ENCODE measurements around the gene LIG3. TPM values are rescaled to one million over a fixed set of nuclear protein-coding genes. Genes with fewer than 3 reads are reported as not detected.

The LIG3 gene
- total and polyA plus RNA-seq, 2 of the 13 experiments (the other 11 are each of a cell fraction or from before 2014, with no cell fraction given), result 34.4 to 36.2 TPM

- WGBS (ENCODE audit: low lambda C conversion rate), result 95% methylated on average over 3 of the region's 3 CpGs
- H3K79me2 ChIP-seq (ENCODE audit: insufficient read depth, low read length), result no peaks in the 10 kb centered on the region
- no peaks in the 10 kb centered on the region for H3K9me3 ChIP-seq (ENCODE audit: low read length)
- H3K4me3 ChIP-seq (replicated peaks in 1 of 3; ENCODE audit: insufficient read depth in 1 of 3, low read depth in 2 of 3, low read length in 3 of 3), result no peak overlapping the region
- no peaks in the 10 kb centered on the region for H3K27me3 ChIP-seq (ENCODE audit: control insufficient read depth in 1 of 2, insufficient read depth in 2 of 2, low read length in 2 of 2)
- DNase-seq (ENCODE audit: low spot score) (no peak), FAIRE-seq (no peak), ATAC-seq (no peak)
- ChIA-PET POLR2A (no interaction called here), CTCF (ENCODE audit: low intra/inter-chr PET ratio, low total read pairs) (no interaction called here)
- intact Hi-C loops (cut with micrococcal nuclease; ENCODE audit: unreplicated experiment), result loop anchor here (5.0 kb wide), 1 partner anchor 64 kb away; no protein-coding TSS in a partner anchor
- H3K27ac ChIP-seq (ENCODE audit: extremely low read length, insufficient read depth, low read length), result no peak overlapping the region
- no peak overlapping the region for H3K4me2 ChIP-seq (ENCODE audit: low read depth, low read length)
- H3K4me1 ChIP-seq (ENCODE audit: insufficient read depth, low read length), result no peaks in the 10 kb centered on the region
- no TSS peak for BruUV-seq (replicated peaks)
- H3K36me3 ChIP-seq (replicated peaks in 1 of 2; ENCODE audit: control insufficient read depth in 1 of 2, insufficient read depth in 2 of 2, low read length in 2 of 2), result peaks cover 28 to 68% of the 10 kb centered on the region in 2 experiments
- H4K20me1 ChIP-seq (ENCODE audit: insufficient read depth, low read length), result no peaks in the 10 kb centered on the region; the same call in 1 of the 2 replicates
- H2AFZ ChIP-seq (ENCODE audit: low read length), result no peak overlapping the region
- H3K9ac ChIP-seq (ENCODE audit: insufficient read depth, low read depth, low read length), result no peak overlapping the region
- TF ChIP-seq SMAD3 (CRISPR knock-in tag; IDR thresholded peaks at IDR 0.05) (no peak), SRY (CRISPR knock-in tag; IDR thresholded peaks at IDR 0.05) (no peak), NPAS2 (CRISPR knock-in tag; IDR thresholded peaks at IDR 0.05; ENCODE audit: borderline replicate concordance) (no peak), ESRRA (CRISPR knock-in tag; IDR thresholded peaks at IDR 0.05; ENCODE audit: low read depth) (no peak), ARID2 (CRISPR knock-in tag; IDR thresholded peaks at IDR 0.05; ENCODE audit: borderline replicate concordance) (no peak)
- TF ChIP-seq, protein P1, sequence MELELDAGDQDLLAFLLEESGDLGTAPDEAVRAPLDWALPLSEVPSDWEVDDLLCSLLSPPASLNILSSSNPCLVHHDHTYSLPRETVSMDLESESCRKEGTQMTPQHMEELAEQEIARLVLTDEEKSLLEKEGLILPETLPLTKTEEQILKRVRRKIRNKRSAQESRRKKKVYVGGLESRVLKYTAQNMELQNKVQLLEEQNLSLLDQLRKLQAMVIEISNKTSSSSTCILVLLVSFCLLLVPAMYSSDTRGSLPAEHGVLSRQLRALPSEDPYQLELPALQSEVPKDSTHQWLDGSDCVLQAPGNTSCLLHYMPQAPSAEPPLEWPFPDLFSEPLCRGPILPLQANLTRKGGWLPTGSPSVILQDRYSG (CRISPR knock-in tag; IDR thresholded peaks at IDR 0.05), result no peak
- in situ Hi-C loops (cut with HindIII; ENCODE audit: extremely low pct_ligation_motif_present, low pct_unique_long_range_greater_than_20kb), result no loop called here
Observed at GRCh38 chr17:35023538-35023937, 43.2 kb downstream of the LIG3 start.

GRCh38 chr17:35025541-35025940, 45.2 kb downstream of the LIG3 start:
- no peak overlapping the region for H3K9ac ChIP-seq (ENCODE audit: insufficient read depth, low read depth, low read length)
- no peak overlapping the region for H3K4me3 ChIP-seq (replicated peaks in 1 of 3; ENCODE audit: insufficient read depth in 1 of 3, low read depth in 2 of 3, low read length in 3 of 3)
- no peaks in the 10 kb centered on the region for H3K27me3 ChIP-seq (ENCODE audit: control insufficient read depth in 1 of 2, insufficient read depth in 2 of 2, low read length in 2 of 2)
- CTCF ChIA-PET (ENCODE audit: low intra/inter-chr PET ratio, low total read pairs), result no interaction called here
- no peak overlapping the region for H2AFZ ChIP-seq (ENCODE audit: low read length)
- no peak overlapping the region for H3K27ac ChIP-seq (ENCODE audit: extremely low read length, insufficient read depth, low read length)
- DNase-seq (ENCODE audit: low spot score), result no peak
- intact Hi-C loops (cut with micrococcal nuclease; ENCODE audit: unreplicated experiment), result no loop called here
- in situ Hi-C loops (cut with HindIII; ENCODE audit: extremely low pct_ligation_motif_present, low pct_unique_long_range_greater_than_20kb), result no loop called here
- no peaks in the 10 kb centered on the region for H3K4me1 ChIP-seq (ENCODE audit: insufficient read depth, low read length)
- H3K4me2 ChIP-seq (ENCODE audit: low read depth, low read length), result no peak overlapping the region
- BruUV-seq (replicated peaks), result no TSS peak
- no peaks in the 10 kb centered on the region for H3K9me3 ChIP-seq (ENCODE audit: low read length)
- no peaks in the 10 kb centered on the region for H3K79me2 ChIP-seq (ENCODE audit: insufficient read depth, low read length)
- POLR2A ChIA-PET, result no interaction called here
- WGBS (ENCODE audit: low lambda C conversion rate), result 86% methylated on average over 1 of the region's 1 CpG
- ATAC-seq, result no peak
- H4K20me1 ChIP-seq (ENCODE audit: insufficient read depth, low read length), result no peaks in the 10 kb centered on the region; the same call in 1 of the 2 replicates
- H3K36me3 ChIP-seq (replicated peaks in 1 of 2; ENCODE audit: control insufficient read depth in 1 of 2, insufficient read depth in 2 of 2, low read length in 2 of 2), result peaks cover 20 to 49% of the 10 kb centered on the region in 2 experiments
- no peak for FAIRE-seq
- TF ChIP-seq, protein P2, sequence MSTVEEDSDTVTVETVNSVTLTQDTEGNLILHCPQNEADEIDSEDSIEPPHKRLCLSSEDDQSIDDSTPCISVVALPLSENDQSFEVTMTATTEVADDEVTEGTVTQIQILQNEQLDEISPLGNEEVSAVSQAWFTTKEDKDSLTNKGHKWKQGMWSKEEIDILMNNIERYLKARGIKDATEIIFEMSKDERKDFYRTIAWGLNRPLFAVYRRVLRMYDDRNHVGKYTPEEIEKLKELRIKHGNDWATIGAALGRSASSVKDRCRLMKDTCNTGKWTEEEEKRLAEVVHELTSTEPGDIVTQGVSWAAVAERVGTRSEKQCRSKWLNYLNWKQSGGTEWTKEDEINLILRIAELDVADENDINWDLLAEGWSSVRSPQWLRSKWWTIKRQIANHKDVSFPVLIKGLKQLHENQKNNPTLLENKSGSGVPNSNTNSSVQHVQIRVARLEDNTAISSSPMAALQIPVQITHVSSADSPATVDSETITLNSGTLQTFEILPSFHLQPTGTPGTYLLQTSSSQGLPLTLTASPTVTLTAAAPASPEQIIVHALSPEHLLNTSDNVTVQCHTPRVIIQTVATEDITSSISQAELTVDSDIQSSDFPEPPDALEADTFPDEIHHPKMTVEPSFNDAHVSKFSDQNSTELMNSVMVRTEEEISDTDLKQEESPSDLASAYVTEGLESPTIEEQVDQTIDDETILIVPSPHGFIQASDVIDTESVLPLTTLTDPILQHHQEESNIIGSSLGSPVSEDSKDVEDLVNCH (CRISPR knock-in tag; IDR thresholded peaks at IDR 0.05), result no peak
- TF ChIP-seq IRF9 (CRISPR knock-in tag; IDR thresholded peaks at IDR 0.05; ENCODE audit: borderline replicate concordance) (no peak), LCORL (IDR thresholded peaks at IDR 0.05) (no peak), LCORL (CRISPR knock-in tag; IDR thresholded peaks at IDR 0.05) (no peak), ZNF343 (CRISPR knock-in tag; IDR thresholded peaks at IDR 0.05) (no peak)

Measured in HepG2 (cell line).